NCI-H460 (cell line): ENCODE data around the gene EBF3. TPM values are rescaled to one million over a fixed set of nuclear protein-coding genes. Genes with fewer than 3 reads are reported as not detected.

Experiments used
- DNase-seq: peaks from one replicate; pipeline ENCODE4 v3.0.0-alpha.2; 2016; ENCODE audit warnings: low read depth; ENCODE audit errors: extremely low read depth
- total RNA-seq: library from RNA; depleted of rRNA; stranded (reverse); fragments of >200 nt; shearing (Covaris generic); gene quantifications from 2 replicates; pipeline ENCODE4 v1.2.3, GENCODE V29; 2014

Gene EBF3
- total RNA-seq, 1 experiment from 2014 or later = not detected

- DNase-seq = no peak
Measured at GRCh38 chr10:129815898-129816655, 148.0 kb downstream of the EBF3 start.

- no peak for DNase-seq
Measured at GRCh38 chr10:129814681-129815646, 149.1 kb downstream of the EBF3 start.

GRCh38 chr10:129812398-129812797 is 151.7 kb downstream of the EBF3 start:
- no peak for DNase-seq

GRCh38 chr10:129811208-129811607 is 152.9 kb downstream of the EBF3 start:
- no peak for DNase-seq

GRCh38 chr10:129809841-129810240 is 154.2 kb downstream of the EBF3 start:
- DNase-seq = no peak

GRCh38 chr10:129809431-129809830 is 154.6 kb downstream of the EBF3 start:
- DNase-seq = no peak

- no peak for DNase-seq
Measured at GRCh38 chr10:129808092-129808983, 155.7 kb downstream of the EBF3 start.

GRCh38 chr10:129807211-129807610 is 156.9 kb downstream of the EBF3 start:
- no peak for DNase-seq

GRCh38 chr10:129800796-129801340 is 163.2 kb downstream of the EBF3 start:
- no peak for DNase-seq

- no peak for DNase-seq
Measured at GRCh38 chr10:129799942-129800341, 164.1 kb downstream of the EBF3 start.

GRCh38 chr10:129796710-129797420 is 167.2 kb downstream of the EBF3 start:
- DNase-seq = no peak

- no peak for DNase-seq
Measured at GRCh38 chr10:129793996-129794395, 170.1 kb downstream of the EBF3 start.

- no peak for DNase-seq
Measured at GRCh38 chr10:129793479-129793878, 170.6 kb downstream of the EBF3 start.

GRCh38 chr10:129792864-129793263 is 171.2 kb downstream of the EBF3 start:
- no peak for DNase-seq

- no peak for DNase-seq
Measured at GRCh38 chr10:129792141-129792540, 171.9 kb downstream of the EBF3 start.

- no peak for DNase-seq
Measured at GRCh38 chr10:129790715-129791446, 173.2 kb downstream of the EBF3 start.

- DNase-seq = no peak
Measured at GRCh38 chr10:129788215-129788614, 175.9 kb downstream of the EBF3 start.

- no peak for DNase-seq
Measured at GRCh38 chr10:129787557-129787956, 176.5 kb downstream of the EBF3 start.

GRCh38 chr10:129786216-129786615 is 177.9 kb downstream of the EBF3 start:
- DNase-seq = no peak
